ENCODE measurements around the gene CHID1. TPM values are rescaled to one million over a fixed set of nuclear protein-coding genes. Genes with fewer than 3 reads are reported as not detected.

CHID1 gene
- total and polyA plus RNA-seq, 2 experiments from 2014 or later, result 72.3 to 202 TPM

DNA sequence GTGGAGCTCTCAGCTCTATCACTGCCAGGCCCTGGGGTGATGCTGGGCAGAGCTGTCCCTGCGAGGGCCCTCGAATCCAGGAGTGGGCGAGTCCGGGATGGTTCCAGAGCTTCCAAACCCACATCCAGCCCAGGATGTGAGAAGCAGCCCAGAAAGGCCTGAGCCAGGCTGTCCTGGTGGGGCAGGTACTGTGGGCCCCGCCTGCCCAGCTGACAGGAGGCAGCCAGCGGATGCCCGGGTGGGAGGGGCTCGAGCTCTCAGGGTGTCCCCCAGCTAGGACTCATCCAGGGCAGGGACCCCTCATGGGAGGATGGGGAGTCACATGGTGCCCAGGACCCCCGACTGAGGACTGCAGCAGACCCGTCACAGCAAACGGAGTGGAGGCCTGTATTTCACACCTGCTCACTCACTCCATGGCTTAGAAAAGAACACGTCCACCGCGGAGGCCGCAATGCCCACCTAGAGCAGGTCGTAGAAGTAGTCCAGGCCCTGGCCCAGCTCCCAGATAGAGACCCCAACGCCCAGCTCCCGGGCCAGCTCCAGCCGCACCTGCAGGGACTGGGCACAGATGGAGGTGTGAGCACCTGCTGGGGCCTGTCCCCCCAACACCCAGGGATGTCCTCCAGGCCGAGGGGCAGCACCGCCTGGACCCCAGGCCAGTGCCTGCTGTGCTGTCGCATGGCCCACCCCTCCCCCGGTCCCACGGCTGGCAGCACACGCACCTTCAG lies 41.0 kb downstream of the CHID1 start:
- in situ Hi-C loops (cut with MboI), result no loop called here
- Histone ChIP-seq H3F3A (ENCODE audit: insufficient read depth) (no peaks in the 10 kb centered on the region), H3K4me2 (ENCODE audit: unreplicated experiment) (no peak overlapping the region), H3K9ac (no peak overlapping the region), H2AFZ (no peak overlapping the region), H3K27me3 (replicated peaks; ENCODE audit: insufficient read depth) (no peaks in the 10 kb centered on the region), H3K4me3 (no peak overlapping the region), H3K27ac (no peak overlapping the region), H3K4me1 (ENCODE audit: insufficient read depth) (no peaks in the 10 kb centered on the region), H3K36me3 (ENCODE audit: low read depth) (no peaks in the 10 kb centered on the region), H3K9me3 (ENCODE audit: low read depth) (no peaks in the 10 kb centered on the region), H4K20me1 (ENCODE audit: insufficient read depth) (no peaks in the 10 kb centered on the region), H3K79me2 (ENCODE audit: insufficient read depth) (no peaks in the 10 kb centered on the region), H3K9me2 (ENCODE audit: insufficient read depth) (no peaks in the 10 kb centered on the region)
- 71 to 79% methylated on average over 21 of the region's 25 CpGs for WGBS, 2 experiments (ENCODE audit: low coverage in 1 of 2, low lambda C conversion rate in 2 of 2, missing lambda C conversion rate in 2 of 2)
- DNase-seq, result no peak
- TF ChIP-seq EZH2 (IDR thresholded peaks at IDR 0.05; ENCODE audit: insufficient read depth, poor library complexity, severe bottlenecking) (no peak), EZH2phosphoT487 (IDR thresholded peaks at IDR 0.05; ENCODE audit: insufficient read depth, low read depth) (no peak)

DNA sequence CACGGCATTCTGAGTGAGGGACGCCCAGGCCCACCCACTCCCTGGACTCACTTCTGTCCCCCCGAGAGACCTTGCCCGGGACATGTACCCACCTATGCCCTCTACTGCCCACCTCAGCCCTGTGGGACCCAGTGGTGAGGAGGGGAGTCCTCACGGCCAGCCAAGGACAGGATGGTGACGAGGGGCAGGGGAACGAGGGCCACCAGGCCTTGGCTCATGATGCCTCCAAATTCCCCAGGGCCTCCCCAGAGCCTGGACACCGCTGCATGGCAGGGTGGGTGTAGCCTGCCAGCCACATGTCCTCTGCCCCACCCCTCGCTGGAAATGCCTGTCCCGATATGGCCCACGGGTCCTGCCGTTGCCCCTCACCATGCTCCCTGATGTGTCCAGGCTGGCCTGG lies 41.8 kb downstream of the CHID1 start:
- no peaks in the 10 kb centered on the region for H3F3A ChIP-seq (ENCODE audit: insufficient read depth)
- no peak for TF ChIP-seq EZH2phosphoT487 (IDR thresholded peaks at IDR 0.05; ENCODE audit: insufficient read depth, low read depth)
- no peak for TF ChIP-seq EZH2 (IDR thresholded peaks at IDR 0.05; ENCODE audit: insufficient read depth, poor library complexity, severe bottlenecking)
- H3K4me2 ChIP-seq (ENCODE audit: unreplicated experiment), result no peak overlapping the region
- H3K9ac ChIP-seq, result no peak overlapping the region
- H3K27ac ChIP-seq, result no peak overlapping the region
- H3K4me1 ChIP-seq (ENCODE audit: insufficient read depth), result no peaks in the 10 kb centered on the region
- in situ Hi-C loops (cut with MboI), result no loop called here
- H4K20me1 ChIP-seq (ENCODE audit: insufficient read depth), result no peaks in the 10 kb centered on the region
- no peaks in the 10 kb centered on the region for H3K79me2 ChIP-seq (ENCODE audit: insufficient read depth)
- H3K9me2 ChIP-seq (ENCODE audit: insufficient read depth), result no peaks in the 10 kb centered on the region
- H3K36me3 ChIP-seq (ENCODE audit: low read depth), result no peaks in the 10 kb centered on the region
- H2AFZ ChIP-seq, result no peak overlapping the region
- no peak for DNase-seq
- H3K4me3 ChIP-seq, result no peak overlapping the region
- H3K9me3 ChIP-seq (ENCODE audit: low read depth), result no peaks in the 10 kb centered on the region
- no peaks in the 10 kb centered on the region for H3K27me3 ChIP-seq (replicated peaks; ENCODE audit: insufficient read depth)
- WGBS, 2 experiments (ENCODE audit: low coverage in 1 of 2, low lambda C conversion rate in 2 of 2, missing lambda C conversion rate in 2 of 2), result 54 to 58% methylated on average over 10 to 11 of the region's 12 CpGs

DNA sequence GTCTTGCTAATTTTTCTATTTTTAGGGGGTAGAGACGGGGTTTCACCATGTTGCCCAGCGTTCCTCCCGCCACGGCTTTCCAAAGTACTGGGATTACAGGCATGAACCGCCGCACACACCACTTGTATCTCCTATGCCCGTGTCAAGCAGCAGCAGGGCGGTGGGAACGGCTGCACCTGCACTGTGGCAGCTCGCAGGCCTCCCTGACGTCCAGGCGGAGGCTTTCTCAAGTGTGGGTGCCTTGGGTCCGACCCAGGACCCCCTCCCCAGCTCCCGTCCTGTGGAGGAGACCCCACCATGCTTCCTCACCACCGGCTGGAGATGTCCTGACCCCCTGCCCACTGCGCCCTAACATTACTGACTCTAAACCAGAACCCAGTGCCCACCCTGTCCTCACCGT lies 42.2 kb downstream of the CHID1 start:
- Histone ChIP-seq H4K20me1 (ENCODE audit: insufficient read depth) (no peaks in the 10 kb centered on the region), H3K4me1 (ENCODE audit: insufficient read depth) (no peaks in the 10 kb centered on the region), H3F3A (ENCODE audit: insufficient read depth) (no peaks in the 10 kb centered on the region), H3K4me3 (no peak overlapping the region), H3K79me2 (ENCODE audit: insufficient read depth) (no peaks in the 10 kb centered on the region), H3K27ac (no peak overlapping the region), H3K27me3 (replicated peaks; ENCODE audit: insufficient read depth) (no peaks in the 10 kb centered on the region), H2AFZ (no peak overlapping the region), H3K9me2 (ENCODE audit: insufficient read depth) (no peaks in the 10 kb centered on the region), H3K9ac (no peak overlapping the region), H3K36me3 (ENCODE audit: low read depth) (no peaks in the 10 kb centered on the region), H3K9me3 (ENCODE audit: low read depth) (no peaks in the 10 kb centered on the region), H3K4me2 (ENCODE audit: unreplicated experiment) (no peak overlapping the region)
- no peak for DNase-seq
- in situ Hi-C loops (cut with MboI), result no loop called here
- no peak for TF ChIP-seq EZH2phosphoT487 (IDR thresholded peaks at IDR 0.05; ENCODE audit: insufficient read depth, low read depth)
- TF ChIP-seq EZH2 (IDR thresholded peaks at IDR 0.05; ENCODE audit: insufficient read depth, poor library complexity, severe bottlenecking), result no peak
- 78 to 79% methylated on average over 15 to 17 of the region's 17 CpGs for WGBS, 2 experiments (ENCODE audit: low coverage in 1 of 2, low lambda C conversion rate in 2 of 2, missing lambda C conversion rate in 2 of 2)

DNA sequence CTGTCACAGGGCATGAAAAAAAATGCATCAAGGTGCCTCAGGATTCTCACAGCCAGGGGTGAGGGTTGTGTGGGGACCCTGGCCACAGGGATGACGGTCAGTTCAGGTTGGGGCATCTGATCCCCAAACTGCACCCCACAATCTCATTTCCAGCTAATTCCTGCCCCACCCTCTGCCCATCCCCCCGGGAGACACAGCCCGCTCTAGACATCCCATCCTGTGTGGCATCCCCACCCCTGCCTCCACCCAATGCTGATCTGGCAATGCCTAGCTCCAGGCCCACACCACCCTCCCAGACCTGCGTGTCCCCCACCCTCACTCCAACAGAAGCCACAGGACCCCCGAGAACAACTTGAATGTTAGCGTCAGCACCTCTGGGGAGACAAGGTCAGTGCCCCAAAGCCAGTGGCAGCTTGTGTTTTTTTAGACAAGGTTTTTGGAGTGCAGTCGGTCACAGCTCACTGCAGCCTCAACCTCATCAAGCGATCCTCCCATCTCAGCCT lies 42.7 kb downstream of the CHID1 start:
- H3K79me2 ChIP-seq (ENCODE audit: insufficient read depth), result no peaks in the 10 kb centered on the region
- no peak overlapping the region for H3K4me3 ChIP-seq
- no peak overlapping the region for H2AFZ ChIP-seq
- DNase-seq, result no peak
- H3K4me2 ChIP-seq (ENCODE audit: unreplicated experiment), result no peak overlapping the region
- in situ Hi-C loops (cut with MboI), result no loop called here
- H3K27me3 ChIP-seq (replicated peaks; ENCODE audit: insufficient read depth), result no peaks in the 10 kb centered on the region
- H3K9ac ChIP-seq, result no peak overlapping the region
- no peaks in the 10 kb centered on the region for H3K9me3 ChIP-seq (ENCODE audit: low read depth)
- no peaks in the 10 kb centered on the region for H3K4me1 ChIP-seq (ENCODE audit: insufficient read depth)
- H3K9me2 ChIP-seq (ENCODE audit: insufficient read depth), result no peaks in the 10 kb centered on the region
- H4K20me1 ChIP-seq (ENCODE audit: insufficient read depth), result no peaks in the 10 kb centered on the region
- H3F3A ChIP-seq (ENCODE audit: insufficient read depth), result no peaks in the 10 kb centered on the region
- TF ChIP-seq EZH2phosphoT487 (IDR thresholded peaks at IDR 0.05; ENCODE audit: insufficient read depth, low read depth) (no peak), EZH2 (IDR thresholded peaks at IDR 0.05; ENCODE audit: insufficient read depth, poor library complexity, severe bottlenecking) (no peak)
- 88 to 90% methylated on average over 7 to 8 of the region's 8 CpGs for WGBS, 2 experiments (ENCODE audit: low coverage in 1 of 2, low lambda C conversion rate in 2 of 2, missing lambda C conversion rate in 2 of 2)
- H3K36me3 ChIP-seq (ENCODE audit: low read depth), result no peaks in the 10 kb centered on the region
- no peak overlapping the region for H3K27ac ChIP-seq
